Measurements from ENCODE around the gene NEUROD6. TPM values are rescaled to one million over a fixed set of nuclear protein-coding genes. Genes with fewer than 3 reads are reported as not detected.

NEUROD6 gene
- total RNA-seq, 1 experiment from 2014 or later, result not detected

- TF ChIP-seq MLX (CRISPR knock-in tag; IDR thresholded peaks at IDR 0.05), result no peak
These were observed 4.1 kb downstream of the NEUROD6 start (continued) for GRCh38 chr7:31336202-31337001.

- Mint-ChIP-seq H3K4me3 (peak overlapping the region; percentile 74), H3K9me3 (no peaks in the 10 kb centered on the region), H3K27ac (no peak overlapping the region), H3K27me3 (ENCODE audit: low read depth) (peaks cover 62% of the 10 kb centered on the region), H3K36me3 (no peaks in the 10 kb centered on the region), H3K4me1 (0 out of 2 replicates have a peak, but pooled peaks cover 2% of the 10 kb centered on the region)
- ChIA-PET CTCF (interaction anchor here (0.6 to 3.4 kb wide), 37 partner anchors 9 to 432 kb away, joined by 3 to 67 read pairs (median 4); no protein-coding TSS in a partner anchor), POLR2A (no interaction called here)
- ATAC-seq (peak; percentile 60; the same call in 1 of the 2 replicates), DNase-seq (ENCODE audit: low spot score) (no peak)
- TF ChIP-seq FOXK1 (CRISPR knock-in tag; IDR thresholded peaks at IDR 0.05) (no peak), GABPB1 (CRISPR knock-in tag; IDR thresholded peaks at IDR 0.05) (no peak), ZNF263 (CRISPR knock-in tag; IDR thresholded peaks at IDR 0.05; ENCODE audit: low read depth) (no peak), NFYB (CRISPR knock-in tag; conservative IDR thresholded peaks at IDR 0.05; ENCODE audit: low read depth) (no peak), ZNF281 (CRISPR knock-in tag; IDR thresholded peaks at IDR 0.05) (no peak), ARID4B (CRISPR knock-in tag; IDR thresholded peaks at IDR 0.05; ENCODE audit: borderline replicate concordance) (no peak), TEAD4 (CRISPR knock-in tag; IDR thresholded peaks at IDR 0.05) (no peak)
These were observed 4.7 kb downstream of the NEUROD6 start for GRCh38 chr7:31335884-31336201.

- H3K27me3 Mint-ChIP-seq (ENCODE audit: low read depth), result peaks cover 62% of the 10 kb centered on the region
- 0 out of 2 replicates have a peak, but pooled peaks cover 2% of the 10 kb centered on the region for H3K4me1 Mint-ChIP-seq
- ChIA-PET CTCF (interaction anchor here (0.6 to 3.4 kb wide), 26 partner anchors 11 to 433 kb away, joined by 3 to 67 read pairs (median 4); no protein-coding TSS in a partner anchor), POLR2A (interaction anchor here (0.5 to 0.6 kb wide), 2 partner anchors 336 to 356 kb away, joined by 3 read pairs; no protein-coding TSS in a partner anchor)
- no peaks in the 10 kb centered on the region for H3K36me3 Mint-ChIP-seq
- ATAC-seq, result no peak
- no peak overlapping the region for H3K27ac Mint-ChIP-seq
- H3K9me3 Mint-ChIP-seq, result no peaks in the 10 kb centered on the region
- H3K4me3 Mint-ChIP-seq, result peak overlapping the region; percentile 74
- no peak for DNase-seq (ENCODE audit: low spot score)
- TF ChIP-seq ATF2 (CRISPR knock-in tag; IDR thresholded peaks at IDR 0.05; ENCODE audit: borderline replicate concordance, low read depth) (no peak), JUN (CRISPR knock-in tag; IDR thresholded peaks at IDR 0.05) (no peak), ZNF138 (CRISPR knock-in tag; conservative IDR thresholded peaks at IDR 0.05) (no peak), ZNF263 (CRISPR knock-in tag; IDR thresholded peaks at IDR 0.05; ENCODE audit: low read depth) (no peak), ZNF512 (CRISPR knock-in tag; IDR thresholded peaks at IDR 0.05; ENCODE audit: borderline replicate concordance) (no peak), FOXP4 (CRISPR knock-in tag; IDR thresholded peaks at IDR 0.05) (no peak), MAX (CRISPR knock-in tag; IDR thresholded peaks at IDR 0.05) (no peak)
These were observed 5.2 kb downstream of the NEUROD6 start for GRCh38 chr7:31335161-31335856.
